GM21367 (cell line): Measurements from ENCODE around the gene PPP1R7.

Experiments
- ATAC-seq: cut with Tn5 transposase; IDR thresholded peaks from one replicate; pipeline ENCODE4 v1.9.1; 2021; ENCODE audit not compliant: unreplicated experiment

The PPP1R7 gene

GRCh38 chr2:241207641-241208040, 57.4 kb downstream of the PPP1R7 start:
- no peak for ATAC-seq

GRCh38 chr2:241208058-241208457, 57.8 kb downstream of the PPP1R7 start:
- no peak for ATAC-seq

- ATAC-seq: no peak
Measured at GRCh38 chr2:241209271-241209670, 59.0 kb downstream of the PPP1R7 start.

- no peak for ATAC-seq
Measured at GRCh38 chr2:241211276-241211675, 61.0 kb downstream of the PPP1R7 start.

- ATAC-seq: no peak
Measured at GRCh38 chr2:241213041-241213440, 62.8 kb downstream of the PPP1R7 start.

GRCh38 chr2:241213567-241213966, 63.3 kb downstream of the PPP1R7 start:
- no peak for ATAC-seq

GRCh38 chr2:241214209-241214608, 63.9 kb downstream of the PPP1R7 start:
- no peak for ATAC-seq

GRCh38 chr2:241214766-241215165, 64.5 kb downstream of the PPP1R7 start:
- no peak for ATAC-seq

- ATAC-seq: no peak
Measured at GRCh38 chr2:241215421-241215820, 65.2 kb downstream of the PPP1R7 start.

GRCh38 chr2:241216211-241216761, 66.0 kb downstream of the PPP1R7 start:
- ATAC-seq: no peak

GRCh38 chr2:241217320-241218031, 67.2 kb downstream of the PPP1R7 start:
- ATAC-seq: no peak

- no peak for ATAC-seq
Measured at GRCh38 chr2:241218131-241219029, 68.1 kb downstream of the PPP1R7 start.

GRCh38 chr2:241219030-241219382, 68.7 kb downstream of the PPP1R7 start:
- ATAC-seq: no peak

GRCh38 chr2:241219856-241220356, 69.6 kb downstream of the PPP1R7 start:
- ATAC-seq: no peak

GRCh38 chr2:241223211-241224017, 73.1 kb downstream of the PPP1R7 start:
- no peak for ATAC-seq

- no peak for ATAC-seq
Measured at GRCh38 chr2:241224018-241224850, 74.0 kb downstream of the PPP1R7 start.

- no peak for ATAC-seq
Measured at GRCh38 chr2:241224851-241225438, 74.7 kb downstream of the PPP1R7 start.

GRCh38 chr2:241225545-241225944, 75.3 kb downstream of the PPP1R7 start:
- no peak for ATAC-seq

GRCh38 chr2:241225983-241226382, 75.7 kb downstream of the PPP1R7 start:
- ATAC-seq: no peak
